Measurements from ENCODE around the gene PPP1R3A. TPM values are rescaled to one million over a fixed set of nuclear protein-coding genes. Genes with fewer than 3 reads are reported as not detected.

Gene PPP1R3A
- total and polyA plus RNA-seq, 2 of the 4 experiments (the other 2 are of a cell fraction): not detected

DNA sequence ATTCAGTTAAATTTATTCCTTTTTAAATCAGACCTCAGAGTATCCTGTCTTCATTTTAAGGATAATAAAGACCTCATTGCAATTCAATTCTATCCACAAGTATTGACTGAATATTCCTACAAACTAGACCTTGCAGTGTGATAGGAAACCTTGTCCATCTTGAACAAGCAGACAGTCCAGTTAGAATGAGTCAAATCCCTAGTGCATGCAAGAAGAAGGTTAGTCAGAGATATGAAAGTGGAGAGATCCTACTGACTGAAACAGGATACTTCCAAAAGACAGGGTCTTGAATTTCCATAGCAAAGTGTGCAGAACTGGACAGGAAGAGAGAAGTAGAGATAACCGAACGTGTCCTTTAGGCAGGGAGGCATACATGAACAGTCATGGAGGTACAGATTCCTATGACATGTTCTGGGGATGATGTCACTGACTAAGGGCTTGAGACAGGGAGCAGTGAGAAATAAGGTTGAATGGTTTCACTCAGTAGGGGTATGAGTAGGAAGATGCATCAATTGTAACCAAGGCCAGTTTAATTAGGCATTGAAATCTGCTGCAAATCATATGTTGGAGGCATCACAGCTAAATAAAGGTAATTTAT lies 45.2 kb downstream of the PPP1R3A start:
- no peak overlapping the region for H3K9ac ChIP-seq (ENCODE audit: low read depth, low read length)
- H3K4ac ChIP-seq (ENCODE audit: low read depth, low read length): no peak overlapping the region
- no peak overlapping the region for H4K91ac ChIP-seq (ENCODE audit: insufficient read depth, low read depth, low read length)
- no peaks in the 10 kb centered on the region for H3K9me1 ChIP-seq (ENCODE audit: insufficient read depth, low read length)
- no peak overlapping the region for H4K5ac ChIP-seq (ENCODE audit: low read depth, low read length)
- no peak overlapping the region for H3K27ac ChIP-seq (ENCODE audit: insufficient read depth, low read length)
- no peak overlapping the region for H3K18ac ChIP-seq (ENCODE audit: low read depth, low read length)
- H2AFZ ChIP-seq (replicated peaks; ENCODE audit: low read length, poor library complexity): no peak overlapping the region
- no peak for TF ChIP-seq RCOR1 (IDR thresholded peaks at IDR 0.05; ENCODE audit: insufficient replicate concordance, low read length)
- POLR2A ChIA-PET (ENCODE audit: unreplicated experiment): no interaction called here
- no peak overlapping the region for H3K4me3 ChIP-seq (ENCODE audit: insufficient read depth, low read depth, low read length)
- H3K79me1 ChIP-seq (ENCODE audit: low read depth in 1 of 2, low read length in 2 of 2): no peaks in the 10 kb centered on the region
- H3K9me3 ChIP-seq (ENCODE audit: control insufficient read depth, insufficient read depth, low read length): no peaks in the 10 kb centered on the region
- H3K4me1 ChIP-seq (ENCODE audit: control insufficient read depth, insufficient read depth, low read length): no peaks in the 10 kb centered on the region
- H2BK15ac ChIP-seq (ENCODE audit: low read depth, low read length): no peak overlapping the region
- H4K20me1 ChIP-seq (ENCODE audit: insufficient read depth, low read length): no peaks in the 10 kb centered on the region
- H2BK5ac ChIP-seq (ENCODE audit: low read depth, low read length, poor library complexity, severe bottlenecking): no peak overlapping the region
- no peak overlapping the region for H3K23ac ChIP-seq (ENCODE audit: low read depth, low read length)
- H3K56ac ChIP-seq (ENCODE audit: extremely low read depth, insufficient read depth, low read length): no peak overlapping the region
- H2BK20ac ChIP-seq (ENCODE audit: low read depth, low read length): no peak overlapping the region
- no peak overlapping the region for H2AK5ac ChIP-seq (ENCODE audit: low read depth, low read length)
- H2BK120ac ChIP-seq (ENCODE audit: low read depth, low read length): no peak overlapping the region
- no peaks in the 10 kb centered on the region for H3K36me3 ChIP-seq (ENCODE audit: control insufficient read depth, insufficient read depth, low read length)
- peak; percentile 40 for ATAC-seq (ENCODE audit: low read depth)
- BruUV-seq (replicated peaks): no TSS peak
- DNase-seq: peak; percentile 20
- WGBS, 2 experiments (ENCODE audit: extremely low coverage in 2 of 2, insufficient read length in 1 of 2): no CpG with 5 or more reads among the region's 2 CpGs
- dilution Hi-C loops (cut with HindIII; ENCODE audit: low sequenced_read_pairs, unreplicated experiment): no loop called here
- no peak overlapping the region for H4K8ac ChIP-seq (ENCODE audit: low read depth in 2 of 2, low read length in 2 of 2)
- no peak overlapping the region for H3K14ac ChIP-seq (replicated peaks; ENCODE audit: low read depth, low read length)
- no peak overlapping the region for H3K4me2 ChIP-seq (ENCODE audit: low read depth, low read length)
- in situ Hi-C loops (cut with MboI; ENCODE audit: low sequenced_read_pairs): no loop called here
- CTCF ChIA-PET: no interaction called here
- no peaks in the 10 kb centered on the region for H3K27me3 ChIP-seq (ENCODE audit: control insufficient read depth, insufficient read depth, low read length)
- intact Hi-C loops (cut with micrococcal nuclease): no loop called here
- H2AK9ac ChIP-seq (replicated peaks; ENCODE audit: low read depth, low read length, poor library complexity): no peak overlapping the region

Data from IMR-90 (cell line).